ENCODE data around the gene ANKRD13B.

GRCh38 chr17:29549177-29549923 lies 43.6 kb upstream of the ANKRD13B start:
- TF ChIP-seq ZNF8 (CRISPR knock-in tag; IDR thresholded peaks at IDR 0.05) (no peak), GLIS3 (CRISPR knock-in tag; IDR thresholded peaks at IDR 0.05) (no peak), ISL1 (CRISPR knock-in tag; IDR thresholded peaks at IDR 0.05) (no peak), PATZ1 (CRISPR knock-in tag; IDR thresholded peaks at IDR 0.05; ENCODE audit: borderline replicate concordance) (no peak), RARB (CRISPR knock-in tag; IDR thresholded peaks at IDR 0.05) (no peak)
- TF ChIP-seq, protein P1, sequence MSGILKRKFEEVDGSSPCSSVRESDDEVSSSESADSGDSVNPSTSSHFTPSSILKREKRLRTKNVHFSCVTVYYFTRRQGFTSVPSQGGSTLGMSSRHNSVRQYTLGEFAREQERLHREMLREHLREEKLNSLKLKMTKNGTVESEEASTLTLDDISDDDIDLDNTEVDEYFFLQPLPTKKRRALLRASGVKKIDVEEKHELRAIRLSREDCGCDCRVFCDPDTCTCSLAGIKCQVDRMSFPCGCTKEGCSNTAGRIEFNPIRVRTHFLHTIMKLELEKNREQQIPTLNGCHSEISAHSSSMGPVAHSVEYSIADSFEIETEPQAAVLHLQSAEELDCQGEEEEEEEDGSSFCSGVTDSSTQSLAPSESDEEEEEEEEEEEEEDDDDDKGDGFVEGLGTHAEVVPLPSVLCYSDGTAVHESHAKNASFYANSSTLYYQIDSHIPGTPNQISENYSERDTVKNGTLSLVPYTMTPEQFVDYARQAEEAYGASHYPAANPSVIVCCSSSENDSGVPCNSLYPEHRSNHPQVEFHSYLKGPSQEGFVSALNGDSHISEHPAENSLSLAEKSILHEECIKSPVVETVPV (CRISPR knock-in tag; IDR thresholded peaks at IDR 0.05) = no peak

All from SK-N-SH treated with all-trans-retinoic acid at 6 μM for 48 hours (cell line).